ENCODE measurements around the gene ARHGEF28. TPM values are rescaled to one million over a fixed set of nuclear protein-coding genes. Genes with fewer than 3 reads are reported as not detected.

Gene ARHGEF28
- total and polyA plus RNA-seq, 10 of the 15 experiments (the other 5 are each of a cell fraction or from before 2014, with no cell fraction given): 0.10 to 0.72 (median 0.22) TPM; not detected in 2

GRCh38 chr5:73946278-73946677, 320.3 kb downstream of the ARHGEF28 start:
- ATAC-seq: no peak
- intact Hi-C loops (cut with micrococcal nuclease; ENCODE audit: unreplicated experiment) (no loop called here), in situ Hi-C loops (cut with MboI) (no loop called here)
- no TSS peak for BruUV-seq (replicated peaks)
- Histone ChIP-seq H3K36me3 (ENCODE audit: control insufficient read depth in 2 of 2, insufficient read depth in 2 of 2, low read length in 1 of 2) (no peaks in the 10 kb centered on the region), H2AFZ (ENCODE audit: control insufficient read depth, low read depth, low read length) (no peak overlapping the region), H4K20me1 (ENCODE audit: control insufficient read depth, insufficient read depth) (no peaks in the 10 kb centered on the region), H3K27ac (ENCODE audit: control insufficient read depth, insufficient read depth) (no peak overlapping the region), H3K4me3 (no peak overlapping the region), H3K79me2 (ENCODE audit: control insufficient read depth, insufficient read depth, low read length) (no peaks in the 10 kb centered on the region), H3K27me3 (replicated peaks in 1 of 2; ENCODE audit: control insufficient read depth in 2 of 2, insufficient read depth in 2 of 2, low read length in 1 of 2) (no peaks in the 10 kb centered on the region; a peak in 1 of 4 replicates), H3K9ac (ENCODE audit: control insufficient read depth, insufficient read depth, low read length) (no peak overlapping the region), H3K9me3 (replicated peaks; ENCODE audit: control insufficient read depth, insufficient read depth, low read length) (no peaks in the 10 kb centered on the region), H3K4me1 (ENCODE audit: control insufficient read depth, insufficient read depth, low read length) (no peaks in the 10 kb centered on the region), H3K4me2 (ENCODE audit: control insufficient read depth, insufficient read depth) (no peak overlapping the region)
- CTCF ChIA-PET: interaction anchor here (0.8 to 1.9 kb wide), 4 partner anchors 9 to 703 kb away, joined by 3 to 5 read pairs (median 4); no protein-coding TSS in a partner anchor
- TF ChIP-seq CEBPZ (IDR thresholded peaks at IDR 0.05; ENCODE audit: low read depth, low read length): no peak
- TF ChIP-seq SKIL (IDR thresholded peaks at IDR 0.05; ENCODE audit: low read depth, poor library complexity, severe bottlenecking): no peak
- no peak for TF ChIP-seq SMAD1 (IDR thresholded peaks at IDR 0.05; ENCODE audit: low read depth, partially characterized antibody)
- TF ChIP-seq SREBF2 (IDR thresholded peaks at IDR 0.05; ENCODE audit: low read length): no peak
- TF ChIP-seq RB1 (IDR thresholded peaks at IDR 0.05; ENCODE audit: borderline replicate concordance): no peak
- TF ChIP-seq BHLHE40 (IDR thresholded peaks at IDR 0.05; ENCODE audit: borderline replicate concordance in 1 of 2, low read depth in 2 of 2, low read length in 1 of 2): no peak
- no peak for DNase-seq (ENCODE audit: low read depth, low spot score)
- WGBS (ENCODE audit: insufficient coverage, insufficient replicate concordance, low lambda C conversion rate, missing lambda C conversion rate): 3% methylated on average over 5 of the region's 5 CpGs
- POLR2A ChIA-PET: no interaction called here
- SMC1A ChIA-PET (ENCODE audit: uncharacterized antibody, unreplicated experiment): interaction anchor here (0.6 to 1.5 kb wide), 4 partner anchors 40 to 703 kb away, joined by 3 read pairs; no protein-coding TSS in a partner anchor
- FAIRE-seq: no peak
- RAD21 ChIA-PET (ENCODE audit: unreplicated experiment): interaction anchor here (0.7 to 2.0 kb wide), 3 partner anchors 8 to 694 kb away, joined by 3 to 4 read pairs (median 4); partner anchors contain the start of gene ENC1

Data from GM12878 (cell line).